ENCODE data around the gene CHCHD1. TPM values are rescaled to one million over a fixed set of nuclear protein-coding genes. Genes with fewer than 3 reads are reported as not detected.

The CHCHD1 gene
- polyA plus RNA-seq, 2 of the 4 experiments (the other 2 are of a cell fraction) = 75.4 to 80.6 TPM

DNA sequence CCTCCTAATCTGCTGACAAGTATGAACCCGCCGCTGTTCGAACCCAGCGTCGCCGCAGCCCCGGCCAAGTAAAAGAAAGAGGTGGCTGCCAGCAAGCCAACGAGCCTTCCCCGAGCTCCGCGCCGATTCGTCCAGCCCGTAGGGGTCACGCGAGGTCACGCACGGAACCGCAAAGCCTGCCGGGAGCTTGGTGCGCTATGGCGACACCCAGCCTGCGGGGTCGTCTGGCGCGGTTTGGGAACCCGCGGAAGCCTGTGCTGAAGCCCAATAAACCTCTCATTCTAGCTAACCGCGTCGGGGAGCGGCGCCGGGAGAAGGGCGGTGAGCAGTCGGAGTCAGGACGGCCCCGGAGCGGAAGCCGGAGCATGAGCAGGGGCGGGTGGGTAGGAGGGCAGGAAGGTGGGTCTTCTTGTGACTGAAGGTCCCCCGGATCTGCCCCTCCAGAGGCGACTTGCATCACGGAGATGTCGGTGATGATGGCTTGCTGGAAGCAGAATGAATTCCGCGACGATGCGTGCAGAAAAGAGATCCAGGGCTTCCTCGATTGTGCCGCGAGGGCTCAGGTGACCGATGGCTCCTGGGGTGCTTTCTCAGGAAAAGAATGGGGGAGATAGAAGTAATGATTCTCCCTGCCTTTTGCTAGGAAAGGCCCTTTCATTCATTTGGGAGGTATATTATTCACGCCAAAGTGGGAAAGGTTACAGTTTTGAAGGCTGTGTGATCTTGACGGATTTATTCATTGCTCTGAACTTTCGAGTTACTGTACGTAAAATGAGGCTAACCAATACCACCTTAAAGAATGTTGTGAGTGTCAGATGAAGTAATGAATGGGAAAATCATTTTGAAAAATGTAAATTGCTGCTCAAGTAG, at the start of gene CHCHD1 (continued):
- no peak for TF ChIP-seq ESRRA (IDR thresholded peaks at IDR 0.05; ENCODE audit: borderline replicate concordance, low read length)
- TF ChIP-seq NFE2L2 (conservative IDR thresholded peaks at IDR 0.05; ENCODE audit: low read length) = no peak
- TF ChIP-seq CHD2 (IDR thresholded peaks at IDR 0.05; ENCODE audit: low read length, partially characterized antibody) = no peak
- TF ChIP-seq, protein P1, sequence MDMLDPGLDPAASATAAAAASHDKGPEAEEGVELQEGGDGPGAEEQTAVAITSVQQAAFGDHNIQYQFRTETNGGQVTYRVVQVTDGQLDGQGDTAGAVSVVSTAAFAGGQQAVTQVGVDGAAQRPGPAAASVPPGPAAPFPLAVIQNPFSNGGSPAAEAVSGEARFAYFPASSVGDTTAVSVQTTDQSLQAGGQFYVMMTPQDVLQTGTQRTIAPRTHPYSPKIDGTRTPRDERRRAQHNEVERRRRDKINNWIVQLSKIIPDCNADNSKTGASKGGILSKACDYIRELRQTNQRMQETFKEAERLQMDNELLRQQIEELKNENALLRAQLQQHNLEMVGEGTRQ (IDR thresholded peaks at IDR 0.05) = no peak
- TF ChIP-seq TFCP2L1 (CRISPR knock-in tag; IDR thresholded peaks at IDR 0.05) = no peak
- no peak for TF ChIP-seq FOSB (CRISPR knock-in tag; IDR thresholded peaks at IDR 0.05)
- TF ChIP-seq ZFP36 (IDR thresholded peaks at IDR 0.05; ENCODE audit: borderline replicate concordance, partially characterized antibody) = no peak
- TF ChIP-seq POLR2A (IDR thresholded peaks at IDR 0.05; ENCODE audit: low read length) = peak; percentile 83
- 0 out of 2 replicates have a peak, but pooled peaks have one; percentile 24 for TF ChIP-seq RFX5 (IDR thresholded peaks at IDR 0.05)
- TF ChIP-seq HOXB5 (CRISPR knock-in tag; IDR thresholded peaks at IDR 0.05) = no peak
- no peak for TF ChIP-seq SMC3 (IDR thresholded peaks at IDR 0.05)
- no peak for TF ChIP-seq MAFK (IDR thresholded peaks at IDR 0.05; ENCODE audit: partially characterized antibody)
- no peak for TF ChIP-seq ZC3H11A (IDR thresholded peaks at IDR 0.05)
- TF ChIP-seq, protein P2, sequence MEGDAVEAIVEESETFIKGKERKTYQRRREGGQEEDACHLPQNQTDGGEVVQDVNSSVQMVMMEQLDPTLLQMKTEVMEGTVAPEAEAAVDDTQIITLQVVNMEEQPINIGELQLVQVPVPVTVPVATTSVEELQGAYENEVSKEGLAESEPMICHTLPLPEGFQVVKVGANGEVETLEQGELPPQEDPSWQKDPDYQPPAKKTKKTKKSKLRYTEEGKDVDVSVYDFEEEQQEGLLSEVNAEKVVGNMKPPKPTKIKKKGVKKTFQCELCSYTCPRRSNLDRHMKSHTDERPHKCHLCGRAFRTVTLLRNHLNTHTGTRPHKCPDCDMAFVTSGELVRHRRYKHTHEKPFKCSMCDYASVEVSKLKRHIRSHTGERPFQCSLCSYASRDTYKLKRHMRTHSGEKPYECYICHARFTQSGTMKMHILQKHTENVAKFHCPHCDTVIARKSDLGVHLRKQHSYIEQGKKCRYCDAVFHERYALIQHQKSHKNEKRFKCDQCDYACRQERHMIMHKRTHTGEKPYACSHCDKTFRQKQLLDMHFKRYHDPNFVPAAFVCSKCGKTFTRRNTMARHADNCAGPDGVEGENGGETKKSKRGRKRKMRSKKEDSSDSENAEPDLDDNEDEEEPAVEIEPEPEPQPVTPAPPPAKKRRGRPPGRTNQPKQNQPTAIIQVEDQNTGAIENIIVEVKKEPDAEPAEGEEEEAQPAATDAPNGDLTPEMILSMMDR (IDR thresholded peaks at IDR 0.05) = no peak
- no peak for TF ChIP-seq ZNF302 (CRISPR knock-in tag; IDR thresholded peaks at IDR 0.05)
- no peak for TF ChIP-seq HOXB13 (CRISPR knock-in tag; IDR thresholded peaks at IDR 0.05; ENCODE audit: low read depth)
- no peak for TF ChIP-seq HDAC2 (IDR thresholded peaks at IDR 0.05)
- TF ChIP-seq SREBF2 (IDR thresholded peaks at IDR 0.05) = no peak
- TF ChIP-seq, protein P3, sequence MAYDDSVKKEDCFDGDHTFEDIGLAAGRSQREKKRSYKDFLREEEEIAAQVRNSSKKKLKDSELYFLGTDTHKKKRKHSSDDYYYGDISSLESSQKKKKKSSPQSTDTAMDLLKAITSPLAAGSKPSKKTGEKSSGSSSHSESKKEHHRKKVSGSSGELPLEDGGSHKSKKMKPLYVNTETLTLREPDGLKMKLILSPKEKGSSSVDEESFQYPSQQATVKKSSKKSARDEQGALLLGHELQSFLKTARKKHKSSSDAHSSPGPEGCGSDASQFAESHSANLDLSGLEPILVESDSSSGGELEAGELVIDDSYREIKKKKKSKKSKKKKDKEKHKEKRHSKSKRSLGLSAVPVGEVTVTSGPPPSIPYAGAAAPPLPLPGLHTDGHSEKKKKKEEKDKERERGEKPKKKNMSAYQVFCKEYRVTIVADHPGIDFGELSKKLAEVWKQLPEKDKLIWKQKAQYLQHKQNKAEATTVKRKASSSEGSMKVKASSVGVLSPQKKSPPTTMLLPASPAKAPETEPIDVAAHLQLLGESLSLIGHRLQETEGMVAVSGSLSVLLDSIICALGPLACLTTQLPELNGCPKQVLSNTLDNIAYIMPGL (CRISPR knock-in tag; IDR thresholded peaks at IDR 0.05; ENCODE audit: borderline replicate concordance) = no peak

DNA sequence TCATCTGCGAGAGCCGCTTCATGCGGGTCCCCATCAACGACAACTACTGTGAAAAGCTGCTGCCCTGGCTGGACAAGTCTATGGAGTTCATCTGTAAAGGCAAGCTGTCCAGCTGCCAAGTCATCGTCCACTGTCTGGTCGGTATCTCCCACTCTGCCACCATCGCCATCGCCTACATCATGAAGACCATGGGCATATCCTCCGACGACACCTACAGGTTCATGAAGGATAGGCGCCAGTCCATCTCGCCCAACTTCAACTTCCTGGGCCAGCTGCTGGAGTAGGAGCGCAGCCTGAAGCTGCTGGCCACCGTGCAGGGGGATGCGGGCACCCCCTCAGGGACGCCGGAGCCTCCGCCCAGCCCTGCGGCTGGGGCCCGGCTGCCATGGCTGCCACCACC, 49.4 kb upstream of the CHCHD1 start:
- ChIA-PET CTCF (interaction anchor here (2.2 kb wide), 1 partner anchor 11 kb away, joined by 7 read pairs; no protein-coding TSS in a partner anchor), POLR2A (no interaction called here)
- TF ChIP-seq TFCP2L1 (CRISPR knock-in tag; IDR thresholded peaks at IDR 0.05) (no peak), MAFK (IDR thresholded peaks at IDR 0.05; ENCODE audit: partially characterized antibody) (no peak), EHMT2 (IDR thresholded peaks at IDR 0.05; ENCODE audit: low read depth) (no peak), POLR2AphosphoS2 (conservative IDR thresholded peaks at IDR 0.05; ENCODE audit: low read length) (no peak), GATA3 (IDR thresholded peaks at IDR 0.05; ENCODE audit: borderline replicate concordance) (no peak), RNF2 (IDR thresholded peaks at IDR 0.05; ENCODE audit: borderline replicate concordance, low read depth) (no peak), ZFP36 (IDR thresholded peaks at IDR 0.05; ENCODE audit: borderline replicate concordance, partially characterized antibody) (no peak), ESRRA (IDR thresholded peaks at IDR 0.05; ENCODE audit: borderline replicate concordance, low read length) (no peak), HEYL (CRISPR knock-in tag; IDR thresholded peaks at IDR 0.05) (no peak), HOXB5 (CRISPR knock-in tag; IDR thresholded peaks at IDR 0.05) (no peak), CBX2 (IDR thresholded peaks at IDR 0.05; ENCODE audit: borderline replicate concordance, low read depth) (no peak), RCOR1 (IDR thresholded peaks at IDR 0.05; ENCODE audit: low read depth, low read length) (no peak), NR3C1 (IDR thresholded peaks at IDR 0.05) (no peak)
- TF ChIP-seq, protein P3 (CRISPR knock-in tag; IDR thresholded peaks at IDR 0.05; ENCODE audit: borderline replicate concordance) = no peak
- no peak overlapping the region for H3K27ac ChIP-seq
- H3K4me2 ChIP-seq = no peak overlapping the region
- WGBS (ENCODE audit: missing lambda C conversion rate) = 97% methylated on average over 13 of the region's 20 CpGs
- H3K4me3 ChIP-seq = no peak overlapping the region
- FAIRE-seq = no peak
- peak in 1 of 2 experiments; percentile 26 for DNase-seq (ENCODE audit: low read depth in 1 of 2, low spot score in 1 of 2)
- peaks cover 10% of the 10 kb centered on the region for H3K4me1 ChIP-seq
- ATAC-seq = no peak
- no peaks in the 10 kb centered on the region for H3K9me3 ChIP-seq

Data from A549 (cell line).